HepG2 (cell line): Measurements from ENCODE around the gene ZNF20. TPM values are rescaled to one million over a fixed set of nuclear protein-coding genes. Genes with fewer than 3 reads are reported as not detected.
A peak's percentile ranks its signal among the peaks of the same experiment; 100 is the strongest.

Experiments used
- ASH2L ChIP-seq: fragments of 300-600, 200-600 bp; sonication (generic); IDR thresholded peaks from 2 replicates; pipeline ENCODE4 v1.7.0; 2017; ENCODE audit warnings: low read depth, mild to moderate bottlenecking, moderate library complexity, mixed read lengths, low read length; ENCODE audit not compliant: insufficient read length
- ATM ChIP-seq: fragments of 450-650 bp; IDR thresholded peaks from 2 replicates; pipeline ENCODE4 v1.7.1; 2017; ENCODE audit warnings: mild to moderate bottlenecking, borderline replicate concordance
- FOXP1 ChIP-seq, 2 experiments: fragments of 450-650 bp in 1 of 2; IDR thresholded peaks; 2 replicates each; pipeline ENCODE4 v1.6.1; 2017 to 2018; ENCODE audit warnings: antibody characterized with exemption in 1 of 2
- FOXP4 ChIP-seq: sonication (generic); formaldehyde crosslinking; IDR thresholded peaks from 2 replicates; pipeline ENCODE4 v1.4.0; 2020; ENCODE audit warnings: missing genetic modification reagents
- HOXA3 ChIP-seq: sonication (generic); formaldehyde crosslinking; IDR thresholded peaks from 2 replicates; pipeline ENCODE4 v1.5.0; 2020; ENCODE audit warnings: missing genetic modification reagents
- MLXIP ChIP-seq: sonication (generic); formaldehyde crosslinking; IDR thresholded peaks from 2 replicates; pipeline ENCODE4 v1.9.0; 2021; ENCODE audit warnings: missing genetic modification reagents, borderline replicate concordance
- MXI1 ChIP-seq: IDR thresholded peaks from 3 replicates; pipeline ENCODE4 v1.6.1; 2012; ENCODE audit warnings: low read depth, low read length, inconsistent platforms, borderline replicate concordance
- NFIC ChIP-seq: IDR thresholded peaks from 2 replicates; pipeline ENCODE4 v1.6.1; 2012; ENCODE audit warnings: mild to moderate bottlenecking, low read length, inconsistent platforms
- PITX1 ChIP-seq: sonication (generic); formaldehyde crosslinking; IDR thresholded peaks from 2 replicates; pipeline ENCODE4 v1.5.1; 2020; ENCODE audit warnings: mild to moderate bottlenecking, missing genetic modification reagents
- RERE ChIP-seq: IDR thresholded peaks from 2 replicates; pipeline ENCODE4 v1.6.1; 2016; ENCODE audit warnings: low read depth, missing genetic modification reagents, missing compliant biosample characterization
- SMAD3 ChIP-seq: sonication (generic); formaldehyde crosslinking; IDR thresholded peaks from 2 replicates; pipeline ENCODE4 v1.4.0; 2020; ENCODE audit warnings: missing genetic modification reagents
- YY1 ChIP-seq: IDR thresholded peaks from 2 replicates; pipeline ENCODE4 v1.6.1; 2011; ENCODE audit warnings: low read length, low read depth, moderate library complexity, mild to moderate bottlenecking; ENCODE audit not compliant: insufficient read depth, insufficient replicate concordance
- ZNF10 ChIP-seq: sonication (generic); formaldehyde crosslinking; IDR thresholded peaks from 2 replicates; pipeline ENCODE4 v1.4.0; 2020; ENCODE audit warnings: mild to moderate bottlenecking, low read depth, missing genetic modification reagents, borderline replicate concordance
- ZNF44 ChIP-seq: sonication (generic); formaldehyde crosslinking; IDR thresholded peaks from 2 replicates; pipeline ENCODE4 v1.5.1; 2020; ENCODE audit warnings: mild to moderate bottlenecking, missing genetic modification reagents
- ZNF501 ChIP-seq: sonication (generic); formaldehyde crosslinking; IDR thresholded peaks from 2 replicates; pipeline ENCODE4 v1.5.1; 2020; ENCODE audit warnings: mild to moderate bottlenecking, moderate library complexity, missing genetic modification reagents
- polyA plus RNA-seq, 8 experiments: library from polyadenylated mRNA; depleted of rRNA in 3 of 8; stranded (reverse) in 7 of 8; unstranded in 1 of 8; fragments of >200 nt; fragmentation: Illumina TruSeq in 4 of 8; extraction: Trizol in 4 of 8; gene quantifications; 2 replicates each; pipeline versions ENCODE4 v1.2.1 to v1.2.3, GENCODE V29; 2011 to 2016; ENCODE audit warnings: low read depth in 4 of 8, missing spikeins in 1 of 8, mixed read lengths in 1 of 8; ENCODE audit not compliant: insufficient read depth in 1 of 8
- total RNA-seq, 5 experiments: library from RNA; depleted of rRNA; stranded (reverse); fragments of >200 nt; fragmentation: Illumina TruSeq; extraction: Trizol; gene quantifications; 2 replicates each; pipeline ENCODE4 v1.2.3, GENCODE V29; 2016; ENCODE audit warnings: low read depth in 1 of 5
- TF ChIP-seq, protein P1 (sequence below): sonication (generic); formaldehyde crosslinking; IDR thresholded peaks from 2 replicates; pipeline ENCODE4 v1.4.0; 2020; ENCODE audit warnings: missing genetic modification reagents

The ZNF20 gene
- total and polyA plus RNA-seq, 2 of the 13 experiments (the other 11 are each of a cell fraction or from before 2014, with no cell fraction given) = 1.6 to 8.0 TPM

DNA sequence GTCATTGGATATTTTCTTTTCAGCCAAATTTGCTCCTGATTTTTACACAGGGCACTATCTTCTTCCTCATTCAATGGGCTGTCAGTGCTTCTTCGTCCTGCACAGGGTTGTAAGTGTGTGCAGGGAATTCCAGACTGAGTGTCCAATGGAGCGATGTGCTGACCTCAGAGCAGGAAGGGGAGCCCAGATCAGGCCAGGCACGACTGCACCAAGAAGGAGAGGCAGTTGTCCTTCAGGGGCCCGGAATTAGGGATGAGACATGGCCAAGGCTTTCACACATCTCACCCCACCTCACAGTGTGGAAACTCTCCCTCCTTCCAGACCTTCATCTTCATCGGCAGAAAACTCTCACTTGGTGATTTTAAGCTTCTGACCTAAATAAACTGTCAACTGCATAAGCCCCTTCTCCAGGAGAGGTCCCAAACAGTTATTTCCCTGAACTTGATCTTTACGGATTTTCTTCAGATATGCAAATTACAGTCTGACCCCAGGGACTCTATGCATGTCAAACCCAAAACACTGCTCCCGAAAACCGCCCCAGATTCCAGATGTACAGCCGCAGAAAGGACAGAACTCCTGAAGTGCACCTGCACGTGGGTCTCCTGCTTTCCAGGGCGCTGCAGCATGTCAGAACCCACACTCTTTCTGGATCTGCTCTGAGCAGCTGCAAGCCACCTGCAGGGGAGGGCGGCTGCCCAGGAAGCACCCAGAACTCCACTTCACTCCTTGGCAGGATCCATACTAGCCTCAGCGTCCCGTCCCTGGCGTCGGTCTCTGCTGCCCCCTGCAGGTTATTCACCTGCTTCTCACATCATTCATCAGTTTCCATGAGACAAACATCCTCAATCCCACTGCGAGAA lies 625 bp upstream of the ZNF20 start (continued):
- TF ChIP-seq MLXIP (CRISPR knock-in tag) (no peak), ASH2L (peak; percentile 15), RERE (no peak), HOXA3 (peak; percentile 25; the same call in 1 of the 2 replicates), PITX1 (no peak), FOXP4 (CRISPR knock-in tag) (no peak), ATM (no peak), ZNF501 (CRISPR knock-in tag) (0 out of 2 replicates have a peak, but pooled peaks have one; percentile 27), YY1 (peak; percentile 26), MXI1 (peak; percentile 64; the same call in 1 of the 3 replicates), FOXP1 (IDR thresholded peaks at IDR 0.05) (no peak), FOXP1 (CRISPR knock-in tag; IDR thresholded peaks at IDR 0.05) (no peak), ZNF10 (no peak), ZNF44 (CRISPR knock-in tag) (0 out of 2 replicates have a peak, but pooled peaks have one; percentile 8), SMAD3 (CRISPR knock-in tag) (peak; percentile 82), NFIC (no peak; the same call in 1 of the 2 replicates)
- TF ChIP-seq, protein P1, sequence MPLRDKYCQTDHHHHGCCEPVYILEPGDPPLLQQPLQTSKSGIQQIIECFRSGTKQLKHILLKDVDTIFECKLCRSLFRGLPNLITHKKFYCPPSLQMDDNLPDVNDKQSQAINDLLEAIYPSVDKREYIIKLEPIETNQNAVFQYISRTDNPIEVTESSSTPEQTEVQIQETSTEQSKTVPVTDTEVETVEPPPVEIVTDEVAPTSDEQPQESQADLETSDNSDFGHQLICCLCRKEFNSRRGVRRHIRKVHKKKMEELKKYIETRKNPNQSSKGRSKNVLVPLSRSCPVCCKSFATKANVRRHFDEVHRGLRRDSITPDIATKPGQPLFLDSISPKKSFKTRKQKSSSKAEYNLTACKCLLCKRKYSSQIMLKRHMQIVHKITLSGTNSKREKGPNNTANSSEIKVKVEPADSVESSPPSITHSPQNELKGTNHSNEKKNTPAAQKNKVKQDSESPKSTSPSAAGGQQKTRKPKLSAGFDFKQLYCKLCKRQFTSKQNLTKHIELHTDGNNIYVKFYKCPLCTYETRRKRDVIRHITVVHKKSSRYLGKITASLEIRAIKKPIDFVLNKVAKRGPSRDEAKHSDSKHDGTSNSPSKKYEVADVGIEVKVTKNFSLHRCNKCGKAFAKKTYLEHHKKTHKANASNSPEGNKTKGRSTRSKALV (CRISPR knock-in tag) = no peak
